Neural cell (in vitro differentiated cells): Measurements from ENCODE around the gene BAHD1. TPM values are rescaled to one million over a fixed set of nuclear protein-coding genes. Genes with fewer than 3 reads are reported as not detected.
A peak's percentile ranks its signal among the peaks of the same experiment; 100 is the strongest.

Source experiments
- H2AFZ ChIP-seq: fragments of 200-600, 300-800 bp; sonication (generic), shearing (Covaris generic); 2 replicates; pipeline ENCODE4 v1.6.0; 2014; ENCODE audit warnings: low read depth, mild to moderate bottlenecking, antibody characterized with exemption, low read length, moderate library complexity
- H3F3A ChIP-seq: fragments of 200-600 bp; shearing (Covaris generic); 2 replicates; pipeline ENCODE4 v1.6.1; 2016; ENCODE audit warnings: mild to moderate bottlenecking, moderate library complexity, mixed read lengths, antibody characterized with exemption, low read length; ENCODE audit not compliant: insufficient read depth, poor library complexity, severe bottlenecking
- H3K27ac ChIP-seq: fragments of 200-600, 300-800 bp; sonication (generic), shearing (Covaris generic); 2 replicates; pipeline ENCODE4 v1.5.1; 2014; ENCODE audit warnings: mild to moderate bottlenecking, low read length, moderate library complexity
- H3K27me3 ChIP-seq: fragments of 300-800, 200-600 bp; sonication (generic), shearing (Covaris generic); 2 replicates; pipeline ENCODE4 v1.6.0; 2014; ENCODE audit warnings: mild to moderate bottlenecking, low read depth, low read length, moderate library complexity; ENCODE audit not compliant: insufficient read depth
- H3K36me3 ChIP-seq: fragments of 300-800, 200-600 bp; sonication (generic), shearing (Covaris generic); 2 replicates; pipeline ENCODE4 v1.5.1; 2014; ENCODE audit warnings: mild to moderate bottlenecking, antibody characterized with exemption, low read length, moderate library complexity; ENCODE audit not compliant: insufficient read depth
- H3K4me2 ChIP-seq: fragments of 300-800, 200-600 bp; sonication (generic), shearing (Covaris generic); 2 replicates; pipeline ENCODE4 v1.6.0; 2014; ENCODE audit warnings: mild to moderate bottlenecking, low read length
- H3K4me3 ChIP-seq: fragments of 300-800, 200-600 bp; sonication (generic), shearing (Covaris generic); 2 replicates; pipeline ENCODE4 v1.5.1; 2014; ENCODE audit warnings: mild to moderate bottlenecking, low read length, moderate library complexity
- H3K79me2 ChIP-seq: fragments of 200-600 bp; shearing (Covaris generic); replicated peaks from 2 replicates; pipeline ENCODE4 v1.6.0; 2014; ENCODE audit warnings: mild to moderate bottlenecking, low read length, moderate library complexity; ENCODE audit not compliant: insufficient read depth
- H3K9ac ChIP-seq: fragments of 300-800, 200-600 bp; sonication (generic), shearing (Covaris generic); 2 replicates; pipeline ENCODE4 v1.6.1; 2016; ENCODE audit warnings: mild to moderate bottlenecking, low read length, mixed read lengths
- H3K9me2 ChIP-seq: fragments of 200-600 bp; shearing (Covaris generic); 2 replicates; pipeline ENCODE4 v1.6.1; 2016; ENCODE audit warnings: mild to moderate bottlenecking, low read length, mixed read lengths; ENCODE audit not compliant: insufficient read depth
- H3K9me3 ChIP-seq: fragments of 200-600, 300-800 bp; sonication (generic), shearing (Covaris generic); 2 replicates; pipeline ENCODE4 v1.6.1; 2016; ENCODE audit warnings: mild to moderate bottlenecking, mixed run types, low read length, moderate library complexity, mixed read lengths
- H4K20me1 ChIP-seq: fragments of 200-600 bp; shearing (Covaris generic); 2 replicates; pipeline ENCODE4 v1.6.1; 2016; ENCODE audit warnings: mild to moderate bottlenecking, mixed run types; ENCODE audit not compliant: insufficient read depth
- CTCF ChIP-seq: fragments of 450-650 bp; IDR thresholded peaks from 2 replicates; pipeline ENCODE4 v1.5.1; 2014; ENCODE audit warnings: antibody characterized with exemption, mild to moderate bottlenecking, moderate library complexity; ENCODE audit not compliant: poor library complexity, severe bottlenecking
- EP300 ChIP-seq: fragments of 450-650 bp; conservative IDR thresholded peaks from 2 replicates; pipeline ENCODE4 v1.6.1; 2014; ENCODE audit warnings: antibody characterized with exemption, mild to moderate bottlenecking, moderate library complexity; ENCODE audit not compliant: poor library complexity, severe bottlenecking
- EZH2 ChIP-seq: fragments of 200-600, 300-800 bp; shearing (Covaris generic), sonication (generic); IDR thresholded peaks from 2 replicates; pipeline ENCODE4 v1.6.1; 2014; ENCODE audit warnings: antibody characterized with exemption, low read length, borderline replicate concordance, mild to moderate bottlenecking; ENCODE audit not compliant: insufficient read depth, poor library complexity, severe bottlenecking
- MXI1 ChIP-seq: fragments of 450-650 bp; conservative IDR thresholded peaks from 2 replicates; pipeline ENCODE4 v1.6.1; 2014; ENCODE audit warnings: antibody characterized with exemption, mild to moderate bottlenecking; ENCODE audit not compliant: poor library complexity, severe bottlenecking
- POLR2AphosphoS5 ChIP-seq: IDR thresholded peaks from 2 replicates; pipeline ENCODE4 v1.6.1; 2012
- RAD21 ChIP-seq: fragments of 450-650 bp; conservative IDR thresholded peaks from 2 replicates; pipeline ENCODE4 v1.6.1; 2014; ENCODE audit warnings: antibody characterized with exemption, mild to moderate bottlenecking, moderate library complexity
- REST ChIP-seq: IDR thresholded peaks from 2 replicates; pipeline ENCODE4 v1.6.1; 2012; ENCODE audit warnings: borderline replicate concordance
- SMC3 ChIP-seq: fragments of 450-650 bp; conservative IDR thresholded peaks from 2 replicates; pipeline ENCODE4 v1.6.1; 2014; ENCODE audit warnings: antibody characterized with exemption, mild to moderate bottlenecking, moderate library complexity; ENCODE audit not compliant: poor library complexity
- TAF1 ChIP-seq: IDR thresholded peaks from 2 replicates; pipeline ENCODE4 v1.6.1; 2012; ENCODE audit warnings: low read depth
- polyA plus RNA-seq: library from polyadenylated mRNA; depleted of rRNA; stranded (reverse); fragments of >200 nt; gene quantifications from 2 replicates; pipeline ENCODE4 v1.2.3, GENCODE V29; 2014

BAHD1 gene
- polyA plus RNA-seq, 1 donor from 2014 or later = 22.8 TPM

GRCh38 chr15:40438712-40439111, 2.0 kb upstream of the BAHD1 start:
- TF ChIP-seq REST = no peak
- TF ChIP-seq EP300 = no peak
- no peak for TF ChIP-seq RAD21
- no peak for TF ChIP-seq SMC3
- TF ChIP-seq MXI1 = no peak
- TF ChIP-seq TAF1 = no peak
- no peak for TF ChIP-seq EZH2
- no peak for TF ChIP-seq POLR2AphosphoS5
- TF ChIP-seq CTCF = no peak
- no peaks in the 10 kb centered on the region for H3F3A ChIP-seq
- no peaks in the 10 kb centered on the region for H3K9me2 ChIP-seq
- H3K9ac ChIP-seq = no peak overlapping the region
- H4K20me1 ChIP-seq = peaks cover 12% of the 10 kb centered on the region
- H2AFZ ChIP-seq = no peak overlapping the region
- H3K9me3 ChIP-seq = no peaks in the 10 kb centered on the region
- no peaks in the 10 kb centered on the region for H3K36me3 ChIP-seq
- peaks cover 15% of the 10 kb centered on the region for H3K79me2 ChIP-seq
- H3K27ac ChIP-seq = no peak overlapping the region
- no peak overlapping the region for H3K4me3 ChIP-seq
- peaks cover 60% of the 10 kb centered on the region for H3K27me3 ChIP-seq
- H3K4me2 ChIP-seq = no peak overlapping the region

- TF ChIP-seq RAD21 = no peak
- no peak for TF ChIP-seq TAF1
- no peak for TF ChIP-seq EZH2
- peak overlapping the region; percentile 75 for H3K9ac ChIP-seq
- peak overlapping the region; percentile 80 for H3K4me2 ChIP-seq
- peak overlapping the region; percentile 73 for H3K4me3 ChIP-seq
- no peaks in the 10 kb centered on the region for H3K9me2 ChIP-seq
- H3K27me3 ChIP-seq = peaks cover 59% of the 10 kb centered on the region
- no peak overlapping the region for H3K27ac ChIP-seq
- H4K20me1 ChIP-seq = peaks cover 14% of the 10 kb centered on the region
- no peaks in the 10 kb centered on the region for H3F3A ChIP-seq
- H2AFZ ChIP-seq = no peak overlapping the region
- no peaks in the 10 kb centered on the region for H3K9me3 ChIP-seq
- H3K36me3 ChIP-seq = no peaks in the 10 kb centered on the region
- H3K79me2 ChIP-seq = peaks cover 22% of the 10 kb centered on the region
Observed at GRCh38 chr15:40439461-40439959, 1.2 kb upstream of the BAHD1 start.
